GM21367 (cell line): Measurements from ENCODE around the gene SLC25A23.
"Not testable (repeated sequence)": the region's sequence is repeated elsewhere in the genome, so short reads cannot be mapped to it uniquely, and the experiment has no call there.

Source experiments
- ATAC-seq: cut with Tn5 transposase; IDR thresholded peaks from one replicate; pipeline ENCODE4 v1.9.1; 2021; ENCODE audit not compliant: unreplicated experiment

SLC25A23 gene

GRCh38 chr19:6457958-6458694, 1.5 kb downstream of the SLC25A23 start:
- ATAC-seq, result no peak

- ATAC-seq, result no peak
These were observed 3.7 kb downstream of the SLC25A23 start for GRCh38 chr19:6455924-6456323.

- ATAC-seq, result no peak
These were observed 5.5 kb downstream of the SLC25A23 start for GRCh38 chr19:6453951-6454565.

GRCh38 chr19:6452899-6453298, 6.7 kb downstream of the SLC25A23 start:
- no peak for ATAC-seq

- ATAC-seq, result no peak
These were observed 7.4 kb downstream of the SLC25A23 start for GRCh38 chr19:6452223-6452614.

GRCh38 chr19:6451583-6452222, 7.9 kb downstream of the SLC25A23 start:
- no peak for ATAC-seq

GRCh38 chr19:6450166-6450565, 9.4 kb downstream of the SLC25A23 start:
- no peak for ATAC-seq

- ATAC-seq, result no peak
These were observed 11.5 kb downstream of the SLC25A23 start for GRCh38 chr19:6448045-6448444.

GRCh38 chr19:6446452-6446851, 13.1 kb downstream of the SLC25A23 start:
- ATAC-seq, result no peak

GRCh38 chr19:6443986-6444385, 15.6 kb downstream of the SLC25A23 start:
- ATAC-seq, result no peak

GRCh38 chr19:6442087-6442688, 17.4 kb downstream of the SLC25A23 start:
- ATAC-seq, result no peak

- ATAC-seq, result no peak
These were observed 18.7 kb downstream of the SLC25A23 start for GRCh38 chr19:6440905-6441304.

- no peak for ATAC-seq
These were observed 19.8 kb downstream of the SLC25A23 start for GRCh38 chr19:6439743-6440142.

- ATAC-seq, result no peak
These were observed 25.9 kb downstream of the SLC25A23 start, which contains the start of gene SLC25A41 for GRCh38 chr19:6433663-6434062. Gene SLC25A41 (minus strand): TSS chr19:6433763. CDS start chr19:6433693, 70 bp downstream.

- no peak for ATAC-seq
These were observed 26.4 kb downstream of the SLC25A23 start for GRCh38 chr19:6433165-6433564.

GRCh38 chr19:6431891-6432290, 27.7 kb downstream of the SLC25A23 start:
- ATAC-seq, result no peak

- no peak for ATAC-seq
These were observed 30.0 kb downstream of the SLC25A23 start for GRCh38 chr19:6429419-6430221.

GRCh38 chr19:6428692-6429418, 30.7 kb downstream of the SLC25A23 start:
- ATAC-seq, result not testable (repeated sequence)

GRCh38 chr19:6427131-6427530, 32.5 kb downstream of the SLC25A23 start:
- ATAC-seq, result no peak
